H9 (cell line): ENCODE measurements around the gene MESP1. TPM values are rescaled to one million over a fixed set of nuclear protein-coding genes. Genes with fewer than 3 reads are reported as not detected.

Experiments used
- DNase-seq: peaks from one replicate; pipeline ENCODE4 v3.0.0-alpha.2; 2017
- H2AFZ ChIP-seq: one replicate; pipeline ENCODE4 v1.6.1; 2013; ENCODE audit warnings: mild to moderate bottlenecking, low read length, control low read depth, moderate library complexity
- H2AK5ac ChIP-seq: 2 replicates; pipeline ENCODE4 v1.6.1; 2013; ENCODE audit warnings: low read length, control low read depth, mixed read lengths; ENCODE audit not compliant: insufficient read length
- H2BK120ac ChIP-seq: one replicate; pipeline ENCODE4 v1.6.1; 2013; ENCODE audit warnings: low read depth, mild to moderate bottlenecking, low read length, control low read depth, inconsistent platforms; ENCODE audit not compliant: poor library complexity, severe bottlenecking
- H2BK12ac ChIP-seq: 2 replicates; pipeline ENCODE4 v1.6.1; 2013; ENCODE audit warnings: low read length, control low read depth, mixed read lengths, low read depth; ENCODE audit not compliant: insufficient read length
- H2BK15ac ChIP-seq: 2 replicates; pipeline ENCODE4 v1.6.1; 2013; ENCODE audit warnings: low read depth, low read length, control low read depth
- H2BK20ac ChIP-seq: one replicate; pipeline ENCODE4 v1.6.1; 2013; ENCODE audit warnings: low read depth, mild to moderate bottlenecking, low read length, control low read depth, inconsistent platforms; ENCODE audit not compliant: poor library complexity, severe bottlenecking
- H2BK5ac ChIP-seq: 2 replicates; pipeline ENCODE4 v1.6.1; 2013; ENCODE audit warnings: low read length, control low read depth, mixed read lengths; ENCODE audit not compliant: insufficient read length
- H3K14ac ChIP-seq: 2 replicates; pipeline ENCODE4 v1.6.1; 2013; ENCODE audit warnings: low read length, control low read depth; ENCODE audit not compliant: insufficient read depth
- H3K18ac ChIP-seq: 2 replicates; pipeline ENCODE4 v1.6.1; 2013; ENCODE audit warnings: low read depth, mild to moderate bottlenecking, mixed read lengths, low read length, control low read depth; ENCODE audit not compliant: insufficient read length
- H3K23ac ChIP-seq: 2 replicates; pipeline ENCODE4 v1.6.1; 2013; ENCODE audit warnings: low read length, control low read depth, mixed read lengths, low read depth; ENCODE audit not compliant: insufficient read length
- H3K23me2 ChIP-seq: 2 replicates; pipeline ENCODE4 v1.6.1; 2013; ENCODE audit warnings: low read depth, mild to moderate bottlenecking, mixed read lengths, low read length, control low read depth; ENCODE audit not compliant: insufficient read length, poor library complexity, severe bottlenecking
- H3K27ac ChIP-seq: 2 replicates; pipeline ENCODE4 v1.5.1; 2013; ENCODE audit warnings: low read length, control low read depth, mixed read lengths, low read depth; ENCODE audit not compliant: insufficient read length
- H3K27me3 ChIP-seq: 2 replicates; pipeline ENCODE4 v1.6.1; 2013; ENCODE audit warnings: low read length, control low read depth, inconsistent platforms; ENCODE audit not compliant: insufficient read depth
- H3K4ac ChIP-seq: 2 replicates; pipeline ENCODE4 v1.6.1; 2013; ENCODE audit warnings: low read depth, mild to moderate bottlenecking, control low read depth, inconsistent platforms, low read length, moderate library complexity
- H3K4me1 ChIP-seq: 2 replicates; pipeline ENCODE4 v1.6.1; 2013; ENCODE audit warnings: low read length, control low read depth, inconsistent platforms; ENCODE audit not compliant: insufficient read depth
- H3K4me2 ChIP-seq: 2 replicates; pipeline ENCODE4 v1.6.1; 2013; ENCODE audit warnings: low read length, control low read depth, mixed read lengths; ENCODE audit not compliant: insufficient read length, insufficient read depth
- H3K56ac ChIP-seq: 2 replicates; pipeline ENCODE4 v1.6.1; 2013; ENCODE audit warnings: low read depth, mild to moderate bottlenecking, mixed read lengths, low read length, control low read depth; ENCODE audit not compliant: insufficient read length
- H3K79me1 ChIP-seq: 2 replicates; pipeline ENCODE4 v1.6.1; 2013; ENCODE audit warnings: low read depth, mild to moderate bottlenecking, moderate library complexity, low read length, control low read depth, inconsistent platforms; ENCODE audit not compliant: insufficient read depth, poor library complexity, severe bottlenecking
- H3K79me2 ChIP-seq: 2 replicates; pipeline ENCODE4 v1.6.1; 2013; ENCODE audit warnings: low read length, control low read depth, inconsistent platforms; ENCODE audit not compliant: insufficient read depth
- H3K9ac ChIP-seq: 2 replicates; pipeline ENCODE4 v1.6.1; 2013; ENCODE audit warnings: low read length, control low read depth, mixed read lengths; ENCODE audit not compliant: insufficient read length; ENCODE audit errors: extremely low read depth
- H3K9me3 ChIP-seq: one replicate; pipeline ENCODE4 v1.6.1; 2013; ENCODE audit warnings: low read depth, low read length, inconsistent platforms; ENCODE audit not compliant: control insufficient read depth
- H3T11ph ChIP-seq: one replicate; pipeline ENCODE4 v1.6.1; 2013; ENCODE audit warnings: mild to moderate bottlenecking, low read length, control low read depth, inconsistent platforms
- H4K20me1 ChIP-seq: one replicate; pipeline ENCODE4 v1.6.1; 2013; ENCODE audit not compliant: control insufficient read depth, insufficient read length, insufficient read depth
- H4K5ac ChIP-seq: 2 replicates; pipeline ENCODE4 v1.6.1; 2013; ENCODE audit warnings: low read depth, mild to moderate bottlenecking, mixed read lengths, low read length, control low read depth; ENCODE audit not compliant: insufficient read length
- H4K8ac ChIP-seq: replicated peaks from 2 replicates; pipeline ENCODE4 v1.6.1; 2013; ENCODE audit warnings: low read length, control low read depth, mixed read lengths, low read depth; ENCODE audit not compliant: insufficient read length
- H4K91ac ChIP-seq: 2 replicates; pipeline ENCODE4 v1.6.1; 2013; ENCODE audit warnings: low read depth, mild to moderate bottlenecking, moderate library complexity, mixed read lengths, low read length, control low read depth; ENCODE audit not compliant: insufficient read length
- H3K27ac Mint-ChIP-seq, 3 experiments: 2 replicates in 2 of 3; 3 replicates in 1 of 3; pipeline ENCODE4 v1.8.0; 2020 to 2021; ENCODE audit warnings: mixed read lengths in 3 of 3, mild to moderate bottlenecking in 1 of 3, moderate library complexity in 1 of 3
- H3K27me3 Mint-ChIP-seq: 2 replicates; pipeline ENCODE4 v1.8.0; 2021; ENCODE audit warnings: low read depth, mild to moderate bottlenecking, moderate library complexity, mixed read lengths
- H3K36me3 Mint-ChIP-seq, 3 experiments: 2 replicates in 2 of 3; 3 replicates in 1 of 3; pipeline ENCODE4 v1.8.0; 2020 to 2021; ENCODE audit warnings: low read depth in 3 of 3, mixed read lengths in 3 of 3; ENCODE audit not compliant: insufficient read depth in 1 of 3
- H3K4me1 Mint-ChIP-seq, 2 experiments: 2 replicates each; pipeline ENCODE4 v1.8.0; 2020; ENCODE audit warnings: mixed read lengths in 2 of 2
- H3K4me3 Mint-ChIP-seq, 2 experiments: 2 replicates in 1 of 2; 3 replicates in 1 of 2; pipeline ENCODE4 v1.8.0; 2020 to 2021; ENCODE audit warnings: mild to moderate bottlenecking in 2 of 2, mixed read lengths in 2 of 2, moderate library complexity in 1 of 2
- H3K9me3 Mint-ChIP-seq, 2 experiments: 2 replicates in 1 of 2; 3 replicates in 1 of 2; pipeline ENCODE4 v1.8.0; 2020; ENCODE audit warnings: mild to moderate bottlenecking in 2 of 2, mixed read lengths in 2 of 2, moderate library complexity in 1 of 2
- WGBS: extraction: QIAGEN DNeasy Blood & Tissue Kit; methylation state at CpG from one replicate; pipeline ENCODE4 v1.1.7; 2013; ENCODE audit warnings: missing lambda C conversion rate, low lambda C conversion rate, mixed read lengths; ENCODE audit not compliant: insufficient read length; ENCODE audit errors: extremely low coverage; 5-methylcytosine and 5-hydroxymethylcytosine counted together
- total RNA-seq: library from RNA; stranded (reverse); gene quantifications from 2 replicates; pipeline ENCODE4 v1.2.1, GENCODE V29; 2021
- TF ChIP-seq, protein P1 (sequence below): fragments of 200-600 bp; sonication (generic); conservative IDR thresholded peaks from 3 replicates; pipeline ENCODE4 v1.8.0; 2021; ENCODE audit warnings: antibody characterized with exemption, mild to moderate bottlenecking

MESP1 gene
- total RNA-seq, 1 experiment from 2014 or later = not detected

DNA sequence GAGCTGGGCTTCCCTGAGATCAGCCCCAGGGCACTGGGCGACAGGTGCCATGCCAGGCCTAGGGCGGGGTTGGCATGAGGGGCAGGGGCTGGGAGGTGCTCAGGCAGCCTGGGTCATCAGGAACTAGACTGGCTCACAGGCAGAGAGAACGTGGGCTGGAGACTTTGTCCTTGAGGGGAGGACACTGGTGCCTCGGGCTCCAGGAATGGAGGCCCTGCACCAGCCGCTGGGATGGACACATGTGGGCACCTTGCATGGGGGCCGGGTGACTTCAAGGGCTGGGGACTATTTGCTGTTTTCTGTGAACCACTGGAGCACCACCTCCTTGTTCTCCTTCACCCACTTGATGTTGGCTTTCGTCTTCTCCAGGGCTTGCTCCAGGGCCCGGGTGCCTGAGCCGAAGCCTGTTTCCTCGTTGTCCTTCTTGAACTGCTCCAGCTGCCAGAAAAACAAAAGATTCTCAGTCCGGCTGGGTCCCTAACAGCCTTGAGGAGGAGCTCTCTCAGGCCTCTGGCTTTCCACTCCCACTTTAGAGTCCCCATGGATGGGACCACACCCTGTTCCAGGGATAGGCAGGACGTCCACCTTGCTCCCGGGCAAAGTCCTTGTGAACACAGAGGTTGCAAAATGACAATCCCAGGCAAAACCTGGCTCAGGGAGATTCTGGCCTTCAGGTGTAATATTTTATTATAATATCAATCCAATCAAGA is 34.2 kb upstream of the MESP1 start:
- Histone ChIP-seq H3T11ph (no peak overlapping the region), H3K14ac (no peak overlapping the region), H3K56ac (no peak overlapping the region), H3K27me3 (no peaks in the 10 kb centered on the region), H3K9me3 (no peaks in the 10 kb centered on the region), H3K4me2 (no peak overlapping the region), H2BK15ac (no peak overlapping the region), H3K79me1 (no peaks in the 10 kb centered on the region), H2BK5ac (no peak overlapping the region), H3K23me2 (no peaks in the 10 kb centered on the region), H4K8ac (no peak overlapping the region), H2BK20ac (no peak overlapping the region), H2AFZ (no peak overlapping the region), H3K4ac (no peak overlapping the region), H3K79me2 (no peaks in the 10 kb centered on the region), H4K20me1 (no peaks in the 10 kb centered on the region), H3K9ac (no peak overlapping the region), H2AK5ac (no peak overlapping the region), H4K91ac (no peak overlapping the region), H3K18ac (no peak overlapping the region), H3K23ac (no peak overlapping the region), H3K4me1 (peaks cover 6% of the 10 kb centered on the region), H2BK120ac (no peak overlapping the region), H3K27ac (no peak overlapping the region), H4K5ac (no peak overlapping the region), H2BK12ac (no peak overlapping the region)
- Mint-ChIP-seq H3K36me3 (peaks cover 4 to 9% (median 5%) of the 10 kb centered on the region in 3 experiments; a peak in 5 of 7 replicates), H3K4me1 (peaks cover 21 to 24% of the 10 kb centered on the region in 2 experiments), H3K9me3 (peaks cover 9 to 12% of the 10 kb centered on the region in 2 experiments), H3K4me3 (no peak overlapping the region), H3K27ac (no peak overlapping the region), H3K27me3 (peaks cover 25% of the 10 kb centered on the region)
- WGBS = no CpG with 5 or more reads among the region's 13 CpGs
- TF ChIP-seq, protein P1, sequence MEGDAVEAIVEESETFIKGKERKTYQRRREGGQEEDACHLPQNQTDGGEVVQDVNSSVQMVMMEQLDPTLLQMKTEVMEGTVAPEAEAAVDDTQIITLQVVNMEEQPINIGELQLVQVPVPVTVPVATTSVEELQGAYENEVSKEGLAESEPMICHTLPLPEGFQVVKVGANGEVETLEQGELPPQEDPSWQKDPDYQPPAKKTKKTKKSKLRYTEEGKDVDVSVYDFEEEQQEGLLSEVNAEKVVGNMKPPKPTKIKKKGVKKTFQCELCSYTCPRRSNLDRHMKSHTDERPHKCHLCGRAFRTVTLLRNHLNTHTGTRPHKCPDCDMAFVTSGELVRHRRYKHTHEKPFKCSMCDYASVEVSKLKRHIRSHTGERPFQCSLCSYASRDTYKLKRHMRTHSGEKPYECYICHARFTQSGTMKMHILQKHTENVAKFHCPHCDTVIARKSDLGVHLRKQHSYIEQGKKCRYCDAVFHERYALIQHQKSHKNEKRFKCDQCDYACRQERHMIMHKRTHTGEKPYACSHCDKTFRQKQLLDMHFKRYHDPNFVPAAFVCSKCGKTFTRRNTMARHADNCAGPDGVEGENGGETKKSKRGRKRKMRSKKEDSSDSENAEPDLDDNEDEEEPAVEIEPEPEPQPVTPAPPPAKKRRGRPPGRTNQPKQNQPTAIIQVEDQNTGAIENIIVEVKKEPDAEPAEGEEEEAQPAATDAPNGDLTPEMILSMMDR = no peak
- peak; percentile 24 for DNase-seq
